Epidermal melanocyte (primary cell): Measurements from ENCODE around the gene FAM228A.
A peak's percentile ranks its signal among the peaks of the same experiment; 100 is the strongest.
"Not testable (repeated sequence)": the region's sequence is repeated elsewhere in the genome, so short reads cannot be mapped to it uniquely, and the experiment has no call there.

ENCODE experiments used
- DNase-seq: peaks from one replicate; pipeline ENCODE4 v3.0.0; 2011; ENCODE audit warnings: low spot score; ENCODE audit not compliant: insufficient read length

Gene FAM228A

DNA sequence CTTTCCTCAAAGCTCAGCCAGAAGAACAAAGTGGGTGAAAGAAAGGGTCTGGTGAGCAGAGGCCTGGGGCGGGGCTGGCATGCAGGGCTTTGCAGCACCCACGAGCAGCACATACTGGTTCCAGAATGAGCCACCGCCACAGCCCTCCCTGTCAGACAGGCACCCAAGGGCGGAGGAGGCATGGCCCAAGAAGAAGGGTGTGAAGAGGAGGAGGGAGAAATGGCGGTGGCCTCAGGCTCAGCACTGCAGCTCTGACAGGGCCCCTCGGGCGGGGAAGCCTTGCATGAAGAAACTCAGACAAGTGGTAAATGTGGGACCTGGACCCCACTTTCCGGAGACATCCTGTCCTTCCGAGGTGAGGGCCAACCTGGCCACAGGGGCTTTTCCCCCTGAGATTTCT, 15.7 kb downstream of the FAM228A start:
- DNase-seq = no peak

DNA sequence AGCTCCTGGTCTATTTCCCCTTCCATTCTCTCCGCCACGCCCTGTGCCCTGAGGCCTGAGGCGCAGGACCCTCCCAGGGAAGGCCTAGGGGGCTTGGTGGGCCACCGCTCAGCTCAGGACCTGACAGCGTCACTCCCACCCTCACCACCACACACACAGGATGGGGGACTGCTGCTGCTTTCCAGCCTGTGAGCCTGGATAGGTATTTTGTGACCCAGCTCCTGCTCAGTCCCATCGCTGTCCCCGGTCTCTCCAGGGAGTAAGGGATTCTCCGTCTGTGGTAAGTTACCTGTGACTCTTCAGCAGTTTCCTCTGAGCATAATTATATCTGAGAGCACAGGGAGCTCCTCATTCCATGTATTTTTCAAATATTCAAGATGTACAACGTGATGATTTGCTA, 16.3 kb downstream of the FAM228A start:
- DNase-seq = no peak

DNA sequence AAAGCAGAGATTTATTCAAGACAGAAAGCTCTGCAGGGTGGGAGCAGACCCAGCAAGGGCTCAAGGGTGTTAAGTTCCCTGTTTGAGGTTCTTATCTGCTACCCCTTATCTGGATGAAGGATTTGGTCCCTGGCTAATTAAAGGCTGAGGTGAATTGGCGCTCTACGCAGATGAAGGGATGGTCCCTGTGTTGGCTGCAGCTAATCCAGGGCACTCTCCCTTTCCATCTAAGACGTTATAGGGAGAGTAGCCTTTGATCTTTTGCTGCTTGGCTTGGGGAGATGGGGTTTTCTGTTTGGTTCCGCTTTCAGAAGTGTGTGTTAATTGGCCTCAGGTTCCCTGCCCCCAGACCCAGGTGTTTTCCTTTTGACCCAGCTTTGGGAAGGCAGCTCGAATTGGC, 17.0 kb downstream of the FAM228A start:
- DNase-seq = no peak

DNA sequence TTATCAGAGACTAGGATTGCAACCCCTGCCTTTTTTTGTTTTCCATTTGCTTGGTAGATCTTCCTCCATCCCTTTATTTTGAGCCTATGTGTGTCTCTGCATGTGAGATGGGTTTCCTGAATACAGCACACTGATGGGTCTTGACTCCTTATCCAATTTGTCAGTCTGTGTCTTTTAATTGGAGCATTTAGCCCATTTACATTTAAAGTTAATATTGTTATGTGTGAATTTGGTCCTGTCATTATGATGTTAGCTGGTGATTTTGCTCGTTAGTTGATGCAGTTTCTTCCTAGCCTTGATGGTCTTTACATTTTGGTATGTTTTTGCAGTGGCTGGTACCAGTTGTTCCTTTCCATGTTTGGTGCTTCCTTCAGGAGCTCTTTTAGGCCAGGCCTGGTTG, 22.4 kb downstream of the FAM228A start:
- not testable (repeated sequence) for DNase-seq

DNA sequence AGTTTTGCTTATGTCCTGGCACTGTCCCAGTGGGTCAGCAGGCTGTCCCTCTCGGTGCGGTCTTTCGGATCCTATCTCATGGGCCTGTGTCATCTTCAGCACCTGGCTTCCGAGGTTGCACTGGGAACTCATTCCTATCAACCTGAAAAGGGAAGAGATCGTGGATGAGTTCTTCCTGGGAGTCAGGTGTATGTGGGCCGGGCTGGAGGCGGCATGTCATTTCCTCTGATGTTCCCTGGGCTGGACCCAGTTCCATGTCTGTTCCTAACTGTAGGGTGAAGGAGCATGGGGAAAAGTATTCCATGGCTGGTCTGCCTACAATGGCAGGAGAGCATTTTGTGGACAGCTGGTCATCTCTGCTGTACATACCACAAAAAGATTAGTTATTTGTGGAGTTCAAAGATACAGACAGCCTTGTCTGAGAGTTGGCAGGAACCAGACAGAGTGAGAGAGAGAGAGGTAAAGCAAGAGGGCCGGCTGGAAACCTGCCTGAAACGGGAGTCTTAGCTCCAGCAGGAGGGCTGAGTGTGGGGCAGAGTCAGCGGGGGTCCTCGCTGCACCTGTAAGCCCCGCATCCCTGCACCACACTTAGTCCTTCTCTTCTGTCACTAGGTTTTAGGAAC, 25.2 kb downstream of the FAM228A start:
- DNase-seq = no peak

DNA sequence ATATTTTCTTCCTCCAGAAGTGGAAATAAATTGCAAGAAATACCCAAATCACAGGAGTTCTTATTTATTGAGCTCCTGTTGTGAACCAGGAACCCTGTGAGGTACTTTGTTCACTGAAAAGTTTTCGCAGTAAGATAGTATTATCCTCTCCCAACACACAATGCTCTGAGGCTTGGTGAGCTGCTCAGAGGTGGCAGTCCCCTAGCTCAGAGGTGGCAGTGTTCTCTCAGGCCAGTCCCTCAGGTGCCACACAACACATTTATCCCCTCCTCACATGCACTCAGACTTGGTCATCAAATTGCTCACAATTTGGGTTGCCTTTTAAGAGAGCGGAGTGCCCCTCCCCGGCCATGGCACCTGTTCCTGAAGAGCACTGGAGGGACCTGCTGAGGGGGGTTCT, 25.9 kb downstream of the FAM228A start:
- DNase-seq = no peak

DNA sequence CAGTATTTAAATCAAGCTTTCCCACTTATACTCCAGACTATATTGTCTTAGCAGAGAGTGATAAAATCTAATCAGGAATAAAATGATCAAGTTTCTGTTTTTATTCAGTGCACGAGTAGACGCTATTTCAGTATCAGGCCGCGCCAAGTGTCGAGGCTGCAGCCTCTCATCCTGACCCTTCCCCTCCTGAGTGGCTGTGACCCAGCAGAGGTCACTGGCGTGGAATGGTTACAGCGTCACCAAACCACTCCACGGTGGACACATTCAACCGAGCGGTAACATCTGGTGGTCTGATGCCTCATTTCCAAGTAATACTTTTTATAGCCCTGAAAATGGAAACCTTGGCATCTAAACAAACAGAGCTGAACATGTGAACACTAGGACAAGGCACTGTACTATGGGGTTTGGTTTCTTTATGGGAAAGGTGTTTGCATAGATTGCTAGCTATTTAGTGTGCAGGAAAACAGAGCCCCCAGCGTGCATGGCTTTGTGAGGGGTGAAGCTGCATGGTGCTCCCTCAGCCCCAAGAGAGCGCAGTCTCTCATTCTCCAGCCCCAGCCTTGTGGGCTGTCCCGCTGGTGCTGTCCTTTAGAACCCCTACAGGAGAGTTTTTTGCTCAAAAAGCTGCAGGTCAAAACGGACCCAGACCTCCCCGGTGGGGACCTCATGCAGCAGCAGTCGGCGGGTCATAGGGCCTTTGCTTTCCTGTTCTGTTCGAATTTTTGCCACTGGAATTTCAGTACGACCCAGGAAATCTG, 28.4 kb downstream of the FAM228A start:
- DNase-seq = no peak

DNA sequence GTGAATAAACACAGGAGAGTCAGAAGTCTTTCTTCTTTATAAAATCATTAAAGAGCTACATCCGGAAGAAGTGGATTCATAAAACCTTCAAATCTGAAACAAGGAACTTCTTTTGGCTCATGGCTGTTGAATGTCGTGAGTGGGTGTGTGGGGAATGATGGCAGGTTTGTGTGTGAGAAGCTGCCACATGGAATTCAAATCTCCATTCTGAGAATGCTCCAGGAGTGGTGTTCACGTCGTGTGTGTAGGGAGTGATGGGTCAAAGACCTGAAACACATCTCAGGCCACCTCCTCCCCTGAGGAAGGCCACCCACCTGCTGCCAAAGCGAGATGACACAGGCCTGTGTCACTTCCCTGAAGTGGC, 28.9 kb downstream of the FAM228A start:
- DNase-seq = no peak

DNA sequence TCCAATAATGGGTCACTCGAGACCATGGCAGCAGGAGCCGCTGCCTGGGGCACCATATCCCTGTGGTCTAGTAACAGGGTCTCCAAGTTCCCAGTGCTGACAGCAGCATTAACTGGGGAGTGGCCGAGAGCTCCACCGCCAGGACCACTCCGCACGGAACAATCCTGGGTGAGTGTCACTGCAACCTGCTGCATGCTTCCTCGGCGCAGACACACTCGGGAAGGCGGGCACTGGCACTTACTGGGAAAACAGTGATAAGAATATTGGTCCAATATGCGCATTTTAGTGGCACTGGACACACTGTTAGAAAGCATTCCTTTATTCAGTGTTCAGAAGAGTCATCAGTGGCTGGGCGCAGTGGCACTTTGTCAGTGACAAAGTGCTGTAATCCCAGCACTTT, 29.7 kb downstream of the FAM228A start:
- DNase-seq = no peak

DNA sequence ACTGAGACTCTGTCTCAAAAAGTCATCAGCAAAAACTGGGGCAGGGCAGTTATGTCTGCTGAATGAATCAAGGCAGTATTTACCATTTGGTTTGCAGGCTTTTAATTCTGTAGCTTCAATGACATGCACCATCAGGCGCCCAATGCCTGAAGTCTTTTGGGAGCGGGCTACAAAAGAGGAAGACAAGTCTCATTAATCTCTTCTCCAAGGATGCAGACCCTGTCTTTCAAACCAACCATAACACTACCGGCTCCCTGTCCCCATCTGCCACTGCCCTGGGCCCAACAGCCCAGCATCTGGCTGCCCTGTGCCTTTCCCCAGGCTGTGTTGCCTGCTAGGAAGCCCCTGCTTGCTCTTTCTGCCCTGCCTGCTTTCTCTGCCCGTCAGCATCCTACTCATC, 30.3 kb downstream of the FAM228A start:
- no peak for DNase-seq

DNA sequence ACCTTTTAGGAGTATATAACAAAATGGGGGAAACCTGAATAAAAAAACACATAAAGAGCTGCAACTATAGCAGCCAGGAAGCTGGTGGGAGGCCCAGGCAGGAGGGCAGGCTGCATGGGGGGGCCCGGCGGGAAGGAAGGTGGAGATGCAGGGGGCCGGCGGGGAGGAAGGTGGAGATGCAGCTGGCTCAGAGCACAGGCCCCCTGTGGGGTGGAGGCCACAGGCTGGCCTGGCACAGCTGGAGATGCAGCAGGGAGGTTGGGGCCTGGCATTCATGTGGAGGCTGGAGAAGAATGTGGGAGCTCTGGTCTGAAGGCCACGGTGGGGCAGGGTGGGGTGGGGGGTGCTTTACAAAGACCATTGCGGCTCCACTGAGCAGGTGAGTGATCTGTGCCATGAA, 31.4 kb downstream of the FAM228A start:
- no peak for DNase-seq

DNA sequence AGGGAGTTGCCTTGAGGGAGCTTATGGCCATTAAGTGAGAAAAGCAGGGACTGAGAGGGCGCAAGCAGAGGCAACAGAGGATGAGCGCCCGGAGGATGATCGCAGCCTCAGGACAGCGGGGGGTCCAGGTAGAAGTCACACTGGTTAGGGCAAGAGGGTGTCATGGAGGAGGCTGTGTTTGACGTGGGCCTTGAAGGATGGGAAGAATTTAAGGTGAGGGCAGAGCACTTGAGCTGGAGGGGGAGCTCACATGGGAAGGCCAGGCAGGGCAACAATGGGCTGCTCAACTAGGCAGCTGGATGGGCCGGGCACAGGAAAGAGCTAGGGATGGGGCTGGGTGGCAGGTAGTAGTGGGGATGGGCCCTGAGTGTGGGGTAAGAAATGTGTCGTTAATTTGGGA, 31.9 kb downstream of the FAM228A start:
- DNase-seq = no peak

DNA sequence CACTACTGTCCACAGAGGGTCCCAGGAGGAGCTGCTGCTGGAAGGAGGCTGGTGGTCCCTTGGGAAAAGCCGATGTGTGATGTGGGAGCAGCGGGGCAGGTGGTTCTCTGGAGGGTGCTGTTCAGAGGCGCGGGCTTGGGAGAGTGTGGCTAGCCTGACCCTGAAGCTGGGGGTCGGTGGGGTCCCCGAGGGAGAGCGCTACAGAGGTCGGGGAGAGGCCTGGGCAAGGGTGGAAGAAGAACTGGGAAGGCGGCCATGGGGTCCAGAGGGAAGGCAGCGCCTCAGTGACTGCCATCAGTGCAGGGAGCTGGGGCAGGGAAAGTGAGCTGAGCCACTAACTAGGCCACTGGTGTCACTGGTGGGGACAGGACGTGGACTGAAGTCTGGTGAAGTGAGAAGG, 32.5 kb downstream of the FAM228A start:
- DNase-seq = no peak

DNA sequence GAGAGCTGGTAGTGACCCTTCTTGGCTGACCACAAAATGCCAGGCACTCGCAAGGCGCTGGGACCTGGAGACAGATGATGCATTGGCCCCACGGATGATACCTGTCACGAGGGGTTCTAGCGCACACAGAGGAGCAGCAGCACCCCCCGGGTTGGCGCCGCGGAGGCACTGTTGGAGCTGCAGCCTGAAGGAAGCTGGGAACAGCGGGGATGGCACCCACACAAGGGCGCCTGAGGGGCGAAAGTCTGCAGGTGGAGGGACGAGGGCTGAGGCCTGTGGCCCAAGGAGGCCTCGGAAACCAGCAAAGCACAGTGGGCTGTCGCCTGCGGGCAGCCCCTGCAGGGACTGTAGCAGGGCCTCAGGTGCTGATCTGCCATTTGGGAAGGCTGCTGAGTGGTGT, 33.6 kb downstream of the FAM228A start:
- DNase-seq = no peak

DNA sequence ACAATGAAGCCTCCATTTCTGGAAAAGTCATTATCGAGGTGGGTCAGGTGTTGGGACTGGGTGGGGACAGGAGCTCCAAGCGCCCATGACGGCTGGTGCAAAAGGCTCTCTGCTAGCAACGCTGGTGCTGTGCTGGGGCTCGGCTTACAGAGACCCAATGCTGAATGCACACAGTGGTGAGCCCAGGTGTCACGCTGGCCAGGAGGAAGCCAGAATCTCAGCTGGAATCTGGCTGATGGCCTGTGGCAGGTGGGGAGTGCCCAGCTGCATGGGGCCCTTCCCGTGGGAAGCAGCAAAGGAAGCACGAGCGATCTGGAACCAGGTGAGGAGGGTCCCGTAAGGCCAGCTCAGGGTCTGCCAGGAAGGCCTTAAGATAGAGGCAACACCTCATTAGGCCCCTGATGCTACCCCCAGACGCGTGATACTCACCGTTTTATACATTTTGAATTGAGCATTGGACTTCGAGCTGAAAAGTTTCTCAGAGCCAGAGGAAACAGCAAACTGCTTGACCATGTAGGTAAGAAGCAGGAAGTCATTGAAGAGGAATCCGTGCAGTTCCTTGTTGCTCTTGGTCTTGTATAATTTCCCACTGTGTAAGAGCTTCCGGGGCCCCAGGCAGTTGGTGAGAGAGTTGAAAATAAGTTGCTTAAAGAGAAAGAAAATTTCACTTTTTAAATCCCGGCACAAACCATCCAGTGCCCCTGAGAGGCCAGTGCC, 34.7 kb downstream of the FAM228A start:
- DNase-seq = no peak

DNA sequence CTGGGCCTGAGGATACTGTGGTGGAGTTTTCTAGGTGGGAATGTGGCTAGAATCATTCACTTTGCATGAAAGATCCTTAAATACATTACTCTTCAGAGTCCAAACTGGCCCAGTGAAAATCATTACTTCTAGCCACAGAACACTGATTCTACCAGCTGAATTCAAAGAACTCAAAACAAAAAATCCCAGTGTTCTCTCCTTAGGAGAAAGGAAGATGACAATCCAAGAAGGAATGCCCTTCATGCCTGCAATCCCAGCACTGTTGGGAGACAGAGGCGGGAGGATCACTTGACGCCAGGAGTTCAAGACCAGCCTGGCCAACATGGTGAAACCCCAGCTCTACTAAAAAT, 35.2 kb downstream of the FAM228A start:
- no peak for DNase-seq

DNA sequence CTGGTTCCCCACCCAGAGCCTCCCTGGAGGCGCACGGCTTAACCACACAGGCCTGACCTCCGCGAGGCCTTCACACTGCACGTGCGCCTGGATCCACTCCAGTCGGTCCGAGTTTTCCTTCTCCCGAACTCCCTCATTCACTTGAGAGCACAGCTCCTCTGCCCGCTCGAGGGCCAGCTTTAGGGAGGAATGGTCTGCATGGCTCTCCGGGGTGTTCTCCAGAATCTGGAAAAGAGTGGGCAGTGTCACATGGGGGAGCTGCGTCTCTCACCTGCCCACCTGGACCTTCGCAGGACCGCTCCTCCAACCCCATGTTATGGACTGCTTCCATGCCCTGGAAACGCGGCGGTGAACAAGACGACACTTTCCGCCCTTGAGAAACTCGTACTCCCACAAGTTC, 35.9 kb downstream of the FAM228A start:
- DNase-seq = no peak

DNA sequence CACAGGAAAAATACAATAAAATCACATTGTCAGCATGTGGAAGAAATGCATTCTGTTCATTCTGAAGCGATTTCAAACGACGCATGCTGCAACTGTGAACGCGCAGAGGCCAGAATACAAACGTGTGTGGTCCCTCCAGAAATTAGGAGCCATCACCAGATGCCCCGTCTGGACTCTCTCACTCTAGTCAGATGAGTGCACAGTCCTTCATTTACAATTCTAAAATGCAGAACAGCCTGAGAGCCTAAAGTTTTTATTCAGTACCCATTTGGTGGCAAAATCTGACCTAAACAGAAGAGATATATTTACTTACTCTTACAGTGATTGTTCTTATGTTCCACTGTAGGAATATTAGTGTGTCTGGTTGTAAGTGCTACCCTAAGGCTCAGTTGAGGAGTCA, 36.6 kb downstream of the FAM228A start:
- DNase-seq = no peak

DNA sequence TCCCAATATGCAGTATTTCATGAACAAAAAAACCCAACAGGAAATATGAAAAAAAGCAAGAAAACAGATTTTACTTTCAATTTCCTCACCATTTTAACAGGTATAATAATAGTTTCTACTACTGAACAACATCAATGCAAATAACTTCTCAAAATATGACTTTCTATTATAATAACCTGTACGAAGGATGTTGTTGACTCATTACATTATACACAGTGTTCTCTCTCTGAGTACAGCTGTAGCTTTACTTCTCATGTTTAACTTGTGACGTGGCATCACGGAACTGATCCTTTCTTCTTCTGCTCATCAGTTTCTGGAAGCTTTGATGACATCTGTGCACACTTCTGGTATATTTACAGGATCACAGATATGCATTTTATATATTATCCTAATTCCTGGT, 40.0 kb downstream of the FAM228A start:
- DNase-seq = no peak

DNA sequence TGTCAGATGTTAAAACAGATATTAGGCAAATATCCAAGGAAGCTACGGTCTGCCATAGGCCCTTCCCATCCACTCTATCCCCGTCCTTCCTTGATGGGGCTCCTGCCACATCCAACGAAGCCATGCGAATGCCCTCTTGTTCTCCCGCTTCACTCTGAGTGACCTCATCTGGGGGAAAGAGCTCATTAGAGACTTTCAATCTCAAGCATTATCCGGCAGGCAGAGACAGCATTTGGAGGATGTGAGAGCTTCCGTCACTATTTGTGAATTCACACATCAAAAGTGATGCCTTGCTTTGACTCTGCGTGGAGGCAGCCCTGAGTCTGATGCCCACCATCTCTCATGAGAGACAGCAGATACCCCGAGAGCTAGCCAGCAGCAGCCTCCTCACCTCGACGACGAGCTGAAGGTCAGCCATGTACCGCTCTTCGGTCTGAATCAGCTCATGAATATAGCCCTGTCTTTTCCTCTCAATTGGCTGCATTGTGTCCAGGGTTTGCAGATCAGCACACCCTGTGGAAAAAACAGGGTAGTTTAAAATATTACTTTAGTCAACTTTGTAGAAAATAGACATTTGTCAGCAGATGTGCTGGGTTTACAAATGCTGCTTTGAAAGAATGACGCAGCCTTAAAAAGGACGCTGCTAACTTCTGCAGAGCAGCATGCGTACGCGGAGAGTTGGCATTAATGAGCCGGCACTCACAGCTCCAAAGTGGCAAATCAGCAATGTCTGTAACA, 45.9 kb downstream of the FAM228A start:
- DNase-seq = peak; percentile 75

DNA sequence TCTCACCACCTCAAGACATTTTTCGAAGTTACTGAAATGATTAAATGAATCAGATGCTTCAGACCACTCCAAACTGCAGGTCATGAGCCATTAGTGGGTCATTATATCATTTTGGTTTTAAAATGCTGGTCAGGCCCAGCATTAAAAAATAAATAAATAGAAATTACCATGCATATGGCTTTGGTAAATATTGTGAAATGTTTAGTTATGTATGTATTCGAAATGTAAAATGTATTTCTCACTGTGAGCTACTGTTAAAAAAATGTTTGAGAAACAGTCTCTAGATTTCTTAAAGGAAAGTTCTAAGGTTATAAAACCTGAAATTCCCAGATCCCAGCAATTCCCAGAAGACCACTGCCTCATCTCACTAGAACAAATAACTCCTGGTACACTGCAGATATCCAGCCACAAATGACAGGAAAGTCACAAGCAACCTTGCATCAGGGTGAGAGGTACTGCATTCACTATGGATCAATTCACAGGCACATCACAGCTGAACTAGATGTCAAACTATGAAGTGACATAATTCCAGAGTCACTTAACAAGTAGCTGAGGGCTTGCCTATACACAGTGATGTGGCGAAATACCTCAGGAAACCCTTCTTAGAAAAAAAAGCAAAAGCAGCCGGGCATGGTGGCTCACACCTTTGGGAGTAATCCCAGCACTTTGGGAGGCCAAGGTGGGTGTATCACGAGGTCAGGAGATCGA, 46.6 kb downstream of the FAM228A start:
- DNase-seq = no peak

DNA sequence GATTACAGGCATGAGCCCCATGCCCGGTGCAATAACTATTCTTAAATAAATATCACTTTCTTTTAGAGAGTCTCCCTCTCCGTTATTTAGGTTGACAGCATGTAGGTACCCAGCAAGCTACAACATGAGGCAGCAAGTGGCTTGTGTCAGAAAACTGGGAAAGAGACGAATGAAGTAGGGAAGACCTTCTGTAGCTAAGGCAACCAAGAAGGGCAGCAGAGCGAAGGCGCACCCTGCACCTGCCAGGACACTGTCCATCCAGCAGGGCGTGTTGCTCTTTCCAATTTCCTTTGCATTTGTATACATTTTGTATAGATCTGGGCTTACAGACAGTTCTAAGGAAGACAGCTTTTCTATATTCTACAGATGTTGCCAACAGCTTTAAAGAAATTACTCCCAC, 48.1 kb downstream of the FAM228A start:
- DNase-seq = no peak
